GM21515 (cell line): Measurements from ENCODE around the gene ITGAD.

Experiments used
- ATAC-seq: cut with Tn5 transposase; IDR thresholded peaks from one replicate; pipeline ENCODE4 v1.9.1; 2021; ENCODE audit not compliant: unreplicated experiment

ITGAD gene

GRCh38 chr16:31393056-31393455, at the start of gene ITGAD:
ITGAD (plus strand) TSS chr16:31393335; CDS start chr16:31393361, 26 bp downstream.
- no peak for ATAC-seq

- peak; percentile 82 for ATAC-seq
Observed at GRCh38 chr16:31344712-31345111, 48.4 kb upstream of the ITGAD start.

- ATAC-seq: no peak
Observed at GRCh38 chr16:31347445-31347844, 45.7 kb upstream of the ITGAD start.

GRCh38 chr16:31348579-31348978, 44.6 kb upstream of the ITGAD start:
- ATAC-seq: no peak

- no peak for ATAC-seq
Observed at GRCh38 chr16:31350275-31351005, 42.7 kb upstream of the ITGAD start.

DNA sequence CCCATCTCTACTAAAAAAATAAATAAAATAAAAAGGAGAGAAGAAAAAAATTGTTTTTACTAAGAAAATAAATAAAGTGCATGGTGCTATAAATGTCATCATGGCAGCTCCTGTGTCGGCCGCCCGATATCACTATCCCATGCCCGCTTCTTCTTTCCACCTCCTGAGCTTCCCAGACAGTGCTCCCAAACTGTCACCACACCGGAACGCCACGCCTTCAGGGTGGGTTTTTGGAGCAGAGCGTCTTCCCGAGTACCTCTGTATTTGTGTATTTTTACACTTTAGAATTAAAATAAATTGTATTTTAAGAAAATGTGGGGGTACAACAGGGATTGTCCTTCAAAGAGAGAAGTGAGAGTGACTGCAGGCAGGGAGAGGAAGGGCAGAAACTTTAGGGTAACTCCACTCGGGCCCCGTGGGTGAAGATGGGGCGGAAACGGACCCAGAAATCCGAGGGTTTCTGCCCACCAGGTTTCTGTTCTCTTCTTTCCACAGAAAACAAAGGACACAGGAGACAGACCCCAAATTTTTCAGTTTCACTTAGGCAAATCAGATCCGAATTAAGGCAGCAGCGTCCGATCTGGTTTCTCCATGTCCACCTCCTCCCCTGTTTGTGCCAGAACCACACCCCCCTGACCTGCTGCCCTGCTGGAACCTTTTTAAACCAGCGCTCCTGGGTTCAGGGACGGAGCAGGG, 41.7 kb upstream of the ITGAD start:
- ATAC-seq: no peak

- ATAC-seq: no peak
Observed at GRCh38 chr16:31351942-31352325, 41.2 kb upstream of the ITGAD start.

DNA sequence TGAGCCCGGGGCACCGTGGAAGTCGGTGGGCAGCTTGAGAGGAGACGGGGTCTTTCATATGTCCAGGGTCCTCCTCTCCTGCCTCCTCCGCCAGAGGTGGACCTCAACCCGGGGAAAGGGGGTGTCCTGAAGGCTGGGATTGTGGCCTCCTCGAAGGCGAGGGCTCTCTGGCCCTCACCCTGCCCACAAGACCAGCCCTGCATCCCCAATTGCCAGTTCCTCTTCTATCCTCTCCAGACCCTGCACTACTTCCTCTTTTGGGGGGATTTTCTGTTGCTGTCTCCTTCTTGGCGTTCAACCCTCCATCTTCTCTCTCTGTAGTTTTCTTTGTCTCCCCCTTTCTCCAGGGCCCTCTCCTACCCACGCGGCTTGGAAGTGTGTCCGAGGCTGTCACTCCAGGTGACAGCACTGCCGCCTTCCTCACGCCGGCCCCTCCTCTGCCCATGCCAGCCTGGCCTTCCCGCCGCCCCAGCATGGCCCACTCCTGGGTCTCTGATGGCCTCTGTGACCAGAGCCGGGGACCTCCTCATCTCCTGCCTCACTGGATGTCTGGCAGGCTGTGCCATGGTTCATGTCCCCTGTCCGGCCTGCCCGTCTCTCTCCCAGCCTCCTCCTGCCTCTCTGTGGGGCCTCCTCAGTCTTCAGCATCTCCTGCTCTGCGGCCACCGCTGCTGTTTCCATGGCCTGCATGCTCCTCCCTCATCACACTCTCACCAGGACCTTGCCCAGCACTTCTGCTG, 40.6 kb upstream of the ITGAD start:
- no peak for ATAC-seq

DNA sequence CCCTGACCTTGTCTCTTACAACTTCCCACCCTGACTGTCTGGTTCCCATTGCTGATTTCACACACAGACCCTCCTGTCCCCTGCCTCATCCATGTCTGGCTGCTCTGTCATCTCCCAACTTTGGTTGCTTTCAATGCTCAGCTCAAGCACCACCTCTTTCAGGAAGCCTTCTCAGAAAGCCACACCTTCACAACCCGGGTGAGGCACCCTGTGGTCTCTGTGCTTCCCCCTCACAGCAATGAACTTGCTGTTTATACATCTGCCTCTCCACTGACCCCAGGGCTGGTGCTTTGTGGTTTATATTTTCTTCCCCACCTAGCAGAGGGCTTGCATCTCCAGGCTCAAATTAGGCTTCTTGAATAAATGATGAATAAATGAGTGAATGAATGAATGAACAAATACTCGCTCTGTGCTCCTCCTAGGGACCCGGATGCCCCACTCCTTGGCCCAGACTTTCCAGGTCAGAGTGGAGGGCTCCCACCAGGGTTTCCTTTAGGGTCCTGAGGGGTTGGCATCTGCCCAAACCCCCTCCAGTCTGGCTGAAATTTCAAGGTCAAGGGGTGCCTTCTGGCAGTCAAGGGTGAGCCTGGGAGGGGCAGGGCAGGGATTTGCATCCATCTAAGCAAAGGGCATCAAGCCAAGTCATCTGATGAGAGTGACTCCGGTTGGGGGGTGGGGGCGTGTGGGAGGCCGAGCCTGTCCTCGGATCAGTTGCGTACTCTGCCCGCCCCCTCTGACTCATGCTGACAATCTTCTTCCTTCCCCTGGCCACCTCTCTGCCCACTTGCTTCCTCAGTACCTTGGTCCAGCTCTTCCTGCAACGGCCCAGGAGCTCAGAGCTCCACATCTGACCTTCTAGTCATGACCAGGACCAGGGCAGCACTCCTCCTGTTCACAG, 38.5 kb upstream of the ITGAD start, which contains the start of gene ITGAX:
TSS of gene ITGAX (plus strand) at position 783 of the 898 bp plus-strand sequence. CDS start at position 862, 79 bp downstream.
- ATAC-seq: peak; percentile 64

DNA sequence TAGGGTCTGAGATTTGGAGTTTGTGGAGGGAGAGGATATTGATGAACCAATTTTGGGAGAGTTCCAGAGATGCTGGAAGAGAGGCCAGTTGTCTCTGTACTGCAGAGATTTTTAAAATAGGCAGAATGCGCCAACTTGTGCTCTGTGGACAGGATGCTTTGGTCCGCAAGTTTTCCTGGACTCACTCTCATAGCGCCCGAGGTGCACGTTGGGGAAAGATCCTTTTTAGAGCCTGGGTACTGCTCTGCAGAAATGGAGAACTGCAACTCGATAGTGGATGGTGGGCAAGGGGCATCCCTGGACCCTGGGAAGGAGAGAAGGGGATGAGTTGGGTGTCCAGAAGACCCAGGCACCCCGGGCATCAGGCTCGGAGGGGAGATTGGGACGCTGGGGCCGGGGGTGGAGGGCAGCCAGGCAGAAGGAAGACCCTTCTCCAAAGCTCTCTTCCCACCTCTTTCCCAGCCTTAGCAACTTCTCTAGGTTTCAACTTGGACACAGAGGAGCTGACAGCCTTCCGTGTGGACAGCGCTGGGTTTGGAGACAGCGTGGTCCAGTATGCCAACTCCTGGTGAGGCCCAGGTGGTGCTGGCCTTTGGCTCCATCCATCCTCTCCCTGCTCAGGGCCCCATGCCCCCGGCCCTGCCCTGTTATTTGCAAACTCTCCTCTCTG, 37.6 kb upstream of the ITGAD start:
- no peak for ATAC-seq

DNA sequence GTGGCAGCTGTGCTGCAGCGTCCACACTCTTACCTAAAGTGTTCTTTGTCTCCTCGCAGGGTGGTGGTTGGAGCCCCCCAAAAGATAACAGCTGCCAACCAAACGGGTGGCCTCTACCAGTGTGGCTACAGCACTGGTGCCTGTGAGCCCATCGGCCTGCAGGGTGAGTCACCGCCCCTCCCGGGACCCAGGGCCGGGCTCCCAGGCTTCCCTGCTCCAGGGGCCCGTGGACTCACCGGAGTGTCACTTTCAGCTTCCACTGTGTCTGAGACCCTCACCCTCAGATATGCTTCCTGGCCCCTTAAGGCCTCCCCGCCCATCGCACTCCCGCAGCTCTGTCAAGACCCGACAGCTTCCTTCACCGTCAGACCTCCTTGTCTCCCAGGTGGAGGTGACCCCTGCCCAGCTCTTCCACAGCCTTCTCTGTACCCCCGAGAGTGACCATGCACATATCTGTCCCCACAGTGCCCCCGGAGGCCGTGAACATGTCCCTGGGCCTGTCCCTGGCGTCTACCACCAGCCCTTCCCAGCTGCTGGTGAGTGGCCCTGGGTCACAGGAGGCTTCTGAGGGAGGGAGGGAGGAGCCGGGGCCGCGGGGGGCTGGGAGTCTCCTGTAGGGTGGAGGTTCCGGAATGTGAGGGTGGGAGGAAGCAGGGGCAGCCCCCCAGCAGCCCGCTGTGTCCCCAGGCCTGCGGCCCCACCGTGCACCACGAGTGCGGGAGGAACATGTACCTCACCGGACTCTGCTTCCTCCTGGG, 36.4 kb upstream of the ITGAD start:
- ATAC-seq: no peak

DNA sequence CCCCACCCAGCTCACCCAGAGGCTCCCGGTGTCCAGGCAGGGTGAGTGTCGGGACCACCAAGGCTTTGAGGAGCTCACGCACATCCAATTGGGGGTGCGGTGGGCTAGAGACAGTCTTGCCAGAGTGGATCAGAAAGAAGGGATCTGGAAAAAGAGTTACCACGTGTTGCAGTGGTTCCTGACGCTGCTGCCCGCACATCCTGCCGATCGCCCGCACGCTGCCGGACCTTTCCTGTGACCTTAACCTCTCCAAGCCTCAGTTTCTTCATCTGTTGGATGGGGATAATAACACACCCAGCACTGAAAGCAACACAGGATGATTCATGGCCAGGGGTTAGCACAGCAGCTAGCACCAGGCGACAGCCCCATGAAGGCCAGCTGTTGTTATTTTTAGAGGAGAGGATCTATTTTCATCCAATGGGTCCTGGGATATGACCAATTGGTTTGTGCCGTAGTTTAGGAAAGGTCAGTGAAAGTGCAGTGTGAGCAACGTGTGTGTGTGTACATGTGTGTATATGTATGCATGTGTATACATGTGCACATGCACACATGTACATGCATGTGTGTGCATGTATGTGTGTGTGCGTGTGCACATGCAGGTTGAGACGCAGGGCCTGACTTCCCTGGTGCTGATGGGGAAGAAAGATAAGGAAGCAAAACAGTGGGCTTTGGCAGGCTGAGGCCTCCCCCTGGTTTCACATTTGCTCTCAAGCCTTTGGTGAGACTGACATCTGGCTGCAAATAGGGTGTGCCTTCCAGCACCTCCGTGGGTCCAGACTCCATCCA, 35.6 kb upstream of the ITGAD start:
- no peak for ATAC-seq

- no peak for ATAC-seq
Observed at GRCh38 chr16:31360251-31360650, 32.9 kb upstream of the ITGAD start.

GRCh38 chr16:31361201-31362110, 31.7 kb upstream of the ITGAD start:
- no peak for ATAC-seq

GRCh38 chr16:31362476-31363405, 30.4 kb upstream of the ITGAD start:
- no peak for ATAC-seq

GRCh38 chr16:31363721-31364120, 29.4 kb upstream of the ITGAD start:
- no peak for ATAC-seq

- ATAC-seq: no peak
Observed at GRCh38 chr16:31364421-31364820, 28.7 kb upstream of the ITGAD start.
